Right cardiac atrium (tissue), 5 donors: ENCODE data around the gene PLCL2. TPM values are rescaled to one million over a fixed set of nuclear protein-coding genes. Genes with fewer than 3 reads are reported as not detected.

Source experiments
- ATAC-seq, 2 donors: fragments of 200-7000 bp; cut with Tn5 transposase; one replicate each; pipeline versions ENCODE4 v1.8.0 to v1.9.1; 2020; ENCODE audit warnings: moderate library complexity in 2 of 2, mild to moderate bottlenecking in 1 of 2
- DNase-seq, 3 donors: peaks; one replicate each; pipeline ENCODE4 v3.0.0-alpha.2; 2020
- H3K27ac ChIP-seq: one replicate; pipeline ENCODE4 v1.5.1; 2013; ENCODE audit warnings: mild to moderate bottlenecking, low read length, control low read depth, moderate library complexity
- H3K27me3 ChIP-seq: one replicate; pipeline ENCODE4 v1.6.1; 2013; ENCODE audit not compliant: control insufficient read depth, insufficient read depth
- H3K4me1 ChIP-seq: one replicate; pipeline ENCODE4 v1.6.1; 2013; ENCODE audit warnings: low read length; ENCODE audit not compliant: control insufficient read depth, insufficient read depth
- H3K4me3 ChIP-seq: one replicate; pipeline ENCODE4 v1.5.1; 2013; ENCODE audit warnings: low read length, control low read depth
- H3K9me3 ChIP-seq: one replicate; pipeline ENCODE4 v1.6.1; 2013; ENCODE audit warnings: low read length; ENCODE audit not compliant: control insufficient read depth
- WGBS: extraction: QIAGEN DNeasy Blood & Tissue Kit; methylation state at CpG from one replicate; pipeline ENCODE4 v1.1.7; 2013; 5-methylcytosine and 5-hydroxymethylcytosine counted together
- intact Hi-C, 4 donors: fragments of 100-400 bp; cut with DNase I; formaldehyde crosslinking; loops; one replicate each; pipeline versions ENCODE4 v1.11.0 to v1.14.0; 2022 to 2023
- polyA plus RNA-seq: library from polyadenylated mRNA; stranded (reverse); fragments of 200-250 nt; gene quantifications from one replicate; pipeline ENCODE4 v1.2.3, GENCODE V29; 2013
- total RNA-seq, 4 donors: library from RNA; stranded (reverse); fragmentation: NEBNext Ultra II Directional; extraction: Animal tissue kit (Norgen Biotek cat#: 25700); gene quantifications; one replicate each; pipeline ENCODE4 v1.2.1, GENCODE V29; 2021
- donor health status: healthy with polysubstance abuse.
- donor health status: DM: no; HTN: yes; CAD: no.
- donor health status: DM: no; HTN: no; CAD: no.
- donor health status: DM: no; HTN: yes; CAD: no; lungs with severe emphysema.
- donor health status: DM: yes; HTN: yes; CAD: no.

PLCL2 gene
- total and polyA plus RNA-seq, 5 donors: 12.5 to 47.4 (median 36.9) TPM

DNA sequence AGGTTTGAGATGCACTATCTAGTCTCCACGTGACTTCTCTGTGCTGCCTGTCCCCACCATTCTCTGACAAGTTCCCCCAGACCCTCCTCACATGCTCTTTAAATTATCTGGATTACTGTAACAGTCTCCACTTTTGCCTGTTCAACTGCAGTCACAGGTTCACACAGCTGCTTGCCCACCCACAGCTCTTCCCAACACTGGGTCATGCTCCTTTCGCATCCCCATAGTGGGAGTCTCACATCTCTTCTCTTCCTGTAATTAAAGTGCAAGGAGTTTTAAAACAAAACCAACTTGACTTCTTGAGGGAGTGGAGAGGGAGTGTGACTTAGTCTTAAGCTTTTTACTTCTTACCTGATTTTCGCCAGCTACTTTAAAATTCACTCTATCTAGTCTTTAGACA lies 178.8 kb downstream of the PLCL2 start:
- Histone ChIP-seq H3K4me1 (no peaks in the 10 kb centered on the region), H3K27me3 (no peaks in the 10 kb centered on the region), H3K9me3 (no peaks in the 10 kb centered on the region), H3K27ac (no peak overlapping the region), H3K4me3 (no peak overlapping the region)
- DNase-seq (no peak), ATAC-seq (no peak)
- 91% methylated on average over 3 of the region's 3 CpGs for WGBS
- intact Hi-C loops: no loop called here

DNA sequence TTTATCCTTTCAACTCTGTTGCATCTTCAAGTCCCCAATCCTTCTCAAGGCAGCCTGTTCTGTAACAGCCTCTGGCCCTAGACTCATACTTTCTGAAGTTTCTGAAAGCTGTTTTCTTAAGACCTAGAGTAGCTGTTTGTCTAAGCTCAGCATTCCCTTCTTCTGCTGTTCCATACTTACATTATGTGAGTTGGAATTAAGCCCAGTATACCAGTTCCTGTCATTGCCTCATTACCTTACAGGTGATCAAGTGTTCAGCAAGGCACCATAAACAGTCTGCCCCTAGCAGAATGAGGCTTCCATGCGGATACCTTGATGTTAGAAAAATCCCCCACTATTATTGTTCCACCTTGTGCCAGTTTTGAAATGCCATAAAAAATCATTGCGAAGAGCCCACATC lies 180.6 kb downstream of the PLCL2 start:
- Histone ChIP-seq H3K4me1 (no peaks in the 10 kb centered on the region), H3K27ac (no peak overlapping the region), H3K9me3 (no peaks in the 10 kb centered on the region), H3K27me3 (no peaks in the 10 kb centered on the region), H3K4me3 (no peak overlapping the region)
- 96% methylated on average over 2 of the region's 2 CpGs for WGBS
- intact Hi-C loops: no loop called here
- DNase-seq (no peak), ATAC-seq (no peak)

DNA sequence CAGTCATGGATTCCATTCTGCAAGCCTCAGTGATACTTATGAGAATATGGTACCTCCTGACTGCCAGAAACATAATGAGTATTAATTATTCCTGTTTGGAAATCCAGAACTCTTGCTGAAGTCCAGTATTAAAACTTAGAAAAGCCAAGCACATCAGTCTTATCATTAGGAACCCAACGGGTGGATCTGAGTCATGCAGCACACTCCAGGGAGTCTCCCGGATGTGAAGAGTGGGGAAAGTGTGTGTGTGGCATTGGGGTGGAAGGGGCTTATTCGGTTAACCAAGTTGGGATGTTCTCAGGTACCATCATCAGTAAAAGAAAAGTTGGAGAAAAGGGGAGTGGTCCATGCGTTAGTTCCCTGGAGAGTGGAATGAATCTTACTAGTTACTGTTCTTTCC lies 181.1 kb downstream of the PLCL2 start:
- 85% methylated on average over 4 of the region's 4 CpGs for WGBS
- H3K4me3 ChIP-seq: no peak overlapping the region
- DNase-seq (no peak), ATAC-seq (no peak)
- intact Hi-C loops: no loop called here
- H3K4me1 ChIP-seq: peaks cover 3% of the 10 kb centered on the region
- H3K9me3 ChIP-seq: no peaks in the 10 kb centered on the region
- H3K27me3 ChIP-seq: no peaks in the 10 kb centered on the region
- no peak overlapping the region for H3K27ac ChIP-seq

DNA sequence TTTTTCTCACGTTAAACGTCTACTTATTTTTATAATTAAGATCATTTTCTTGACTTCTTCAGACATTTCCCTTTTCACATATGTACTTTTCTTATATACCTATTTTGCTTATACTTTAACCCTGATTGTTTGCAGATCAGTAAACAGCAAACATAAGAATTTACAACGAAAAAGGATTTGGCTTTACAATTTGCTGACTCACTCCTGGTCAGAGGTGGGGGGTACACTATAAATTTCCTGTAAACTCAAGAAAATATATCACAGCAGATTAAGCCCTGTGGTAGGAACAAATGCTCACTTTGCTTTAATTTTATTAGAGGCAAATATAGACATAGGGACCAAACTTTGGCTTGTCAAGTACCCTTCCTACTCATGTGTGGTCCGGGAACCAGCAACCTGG lies 185.0 kb downstream of the PLCL2 start:
- no peaks in the 10 kb centered on the region for H3K9me3 ChIP-seq
- peaks cover 3% of the 10 kb centered on the region for H3K4me1 ChIP-seq
- H3K27me3 ChIP-seq: no peaks in the 10 kb centered on the region
- intact Hi-C loops: no loop called here
- peak overlapping the region; percentile 72 for H3K27ac ChIP-seq
- DNase-seq (no peak), ATAC-seq (no peak)
- WGBS: 93% methylated on average over 4 of the region's 4 CpGs
- no peak overlapping the region for H3K4me3 ChIP-seq

DNA sequence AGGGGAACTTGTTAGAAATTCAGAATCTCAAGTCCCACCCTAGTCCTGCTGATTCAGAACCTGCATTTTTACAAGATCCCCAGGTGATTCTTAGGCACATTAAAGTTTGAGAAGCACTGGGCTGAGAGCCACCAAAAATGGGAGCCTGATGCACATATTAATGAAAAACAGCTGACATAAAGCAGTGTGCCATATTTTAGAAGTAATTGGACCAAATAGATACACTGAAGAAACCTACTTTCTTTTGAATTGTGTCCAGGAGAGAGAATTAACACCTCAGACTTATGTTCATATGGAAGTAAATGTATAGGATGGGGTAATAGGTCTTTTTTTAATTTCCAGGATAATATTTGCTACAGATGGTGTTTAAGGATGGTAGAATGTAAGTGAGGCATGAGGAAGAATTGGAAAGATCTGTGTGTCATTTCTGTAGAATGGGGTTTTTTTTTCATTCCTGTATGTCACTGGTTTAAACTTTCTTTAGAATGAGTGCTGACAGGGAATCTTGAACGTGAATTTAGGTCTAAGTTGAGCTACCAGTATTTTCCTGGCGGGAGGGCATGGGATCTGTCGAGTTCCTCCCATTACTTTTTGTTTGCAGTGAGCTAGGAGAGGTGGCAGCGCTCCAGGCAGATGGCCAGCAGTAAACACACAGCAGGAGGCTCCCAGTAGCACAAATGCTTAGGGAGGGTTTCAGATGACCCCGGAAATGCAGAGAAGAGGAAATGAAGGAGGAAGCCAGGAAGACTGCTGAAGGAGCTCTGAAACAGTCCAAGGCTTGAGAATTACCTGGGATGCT lies 185.6 kb downstream of the PLCL2 start:
- H3K4me1 ChIP-seq: peaks cover 3% of the 10 kb centered on the region
- ATAC-seq (peak; percentile 41 to 70), DNase-seq (peak in 2 of 3 donors; percentile 28 to 77)
- H3K27me3 ChIP-seq: no peaks in the 10 kb centered on the region
- H3K9me3 ChIP-seq: no peaks in the 10 kb centered on the region
- WGBS: 36% methylated on average over 5 of the region's 5 CpGs
- intact Hi-C loops: no loop called here
- no peak overlapping the region for H3K4me3 ChIP-seq
- H3K27ac ChIP-seq: peak overlapping the region; percentile 72

DNA sequence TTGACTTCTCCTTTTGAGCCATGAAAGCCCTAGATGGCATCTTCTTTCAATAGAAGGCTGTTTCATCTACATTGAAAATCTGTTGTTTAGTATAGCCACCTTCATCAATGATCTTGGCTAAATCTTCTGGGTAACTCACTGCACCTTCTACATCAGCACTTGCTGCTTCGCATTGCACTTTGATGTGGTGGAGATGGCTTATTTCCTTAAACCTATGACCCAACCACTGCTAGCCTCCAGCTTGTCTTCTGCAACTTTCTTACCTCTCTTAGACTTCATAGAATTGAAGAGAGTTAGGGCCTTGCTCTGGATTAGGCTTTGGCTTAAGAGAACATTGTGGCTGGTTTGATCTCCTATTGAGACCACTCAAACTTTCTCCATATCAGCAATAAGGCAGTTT lies 189.8 kb downstream of the PLCL2 start:
- Histone ChIP-seq H3K27ac (no peak overlapping the region), H3K4me3 (no peak overlapping the region), H3K27me3 (no peaks in the 10 kb centered on the region), H3K4me1 (peaks cover 10% of the 10 kb centered on the region), H3K9me3 (no peaks in the 10 kb centered on the region)
- DNase-seq (no peak), ATAC-seq (no peak)
- intact Hi-C loops: no loop called here
- 94% methylated on average over 1 of the region's 1 CpG for WGBS

DNA sequence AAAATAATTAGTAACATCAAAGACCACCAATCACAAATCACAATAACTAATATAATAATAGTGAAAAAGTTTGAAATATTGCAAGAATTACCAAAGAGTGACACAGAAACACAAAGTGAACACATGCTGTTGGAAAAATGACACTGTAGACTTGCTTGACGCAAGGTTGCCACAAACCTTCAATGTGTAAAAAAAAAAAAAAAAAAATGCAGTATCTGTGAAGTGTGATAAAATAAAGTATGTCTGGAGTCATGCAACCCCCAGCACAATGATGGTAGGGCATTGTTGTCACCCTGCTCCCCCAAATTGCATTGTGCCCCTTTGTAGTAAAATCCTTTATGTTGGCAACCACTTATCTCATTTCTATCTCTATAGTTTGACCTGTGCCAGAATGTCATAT lies 190.6 kb downstream of the PLCL2 start:
- ATAC-seq (no peak), DNase-seq (no peak)
- WGBS: 98% methylated on average over 1 of the region's 1 CpG
- Histone ChIP-seq H3K9me3 (no peaks in the 10 kb centered on the region), H3K27ac (no peak overlapping the region), H3K4me1 (peaks cover 10% of the 10 kb centered on the region), H3K27me3 (no peaks in the 10 kb centered on the region), H3K4me3 (no peak overlapping the region)
- intact Hi-C loops: no loop called here

DNA sequence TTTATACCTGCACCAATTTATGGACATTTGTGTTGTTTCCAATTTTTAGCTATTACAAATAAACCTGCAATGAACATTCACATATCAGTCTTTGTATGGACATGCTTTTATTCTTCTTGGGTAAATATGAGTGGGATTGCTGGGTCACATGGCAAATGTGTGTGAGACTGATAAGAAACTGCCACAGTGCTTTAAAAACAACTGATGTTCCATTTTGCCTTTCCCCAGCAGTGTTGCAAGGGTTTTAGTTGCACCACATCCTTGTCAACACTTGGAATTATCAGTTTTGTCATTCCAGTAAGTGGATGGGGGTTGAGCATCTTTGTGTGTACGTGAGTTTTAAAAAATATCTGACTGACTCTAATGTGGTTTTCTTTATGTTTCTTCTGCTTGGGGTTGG lies 191.2 kb downstream of the PLCL2 start:
- 87% methylated on average over 1 of the region's 1 CpG for WGBS
- ATAC-seq (no peak), DNase-seq (no peak)
- H3K4me1 ChIP-seq: peaks cover 6% of the 10 kb centered on the region
- no peaks in the 10 kb centered on the region for H3K9me3 ChIP-seq
- H3K4me3 ChIP-seq: no peak overlapping the region
- H3K27me3 ChIP-seq: no peaks in the 10 kb centered on the region
- intact Hi-C loops: no loop called here
- H3K27ac ChIP-seq: no peak overlapping the region

DNA sequence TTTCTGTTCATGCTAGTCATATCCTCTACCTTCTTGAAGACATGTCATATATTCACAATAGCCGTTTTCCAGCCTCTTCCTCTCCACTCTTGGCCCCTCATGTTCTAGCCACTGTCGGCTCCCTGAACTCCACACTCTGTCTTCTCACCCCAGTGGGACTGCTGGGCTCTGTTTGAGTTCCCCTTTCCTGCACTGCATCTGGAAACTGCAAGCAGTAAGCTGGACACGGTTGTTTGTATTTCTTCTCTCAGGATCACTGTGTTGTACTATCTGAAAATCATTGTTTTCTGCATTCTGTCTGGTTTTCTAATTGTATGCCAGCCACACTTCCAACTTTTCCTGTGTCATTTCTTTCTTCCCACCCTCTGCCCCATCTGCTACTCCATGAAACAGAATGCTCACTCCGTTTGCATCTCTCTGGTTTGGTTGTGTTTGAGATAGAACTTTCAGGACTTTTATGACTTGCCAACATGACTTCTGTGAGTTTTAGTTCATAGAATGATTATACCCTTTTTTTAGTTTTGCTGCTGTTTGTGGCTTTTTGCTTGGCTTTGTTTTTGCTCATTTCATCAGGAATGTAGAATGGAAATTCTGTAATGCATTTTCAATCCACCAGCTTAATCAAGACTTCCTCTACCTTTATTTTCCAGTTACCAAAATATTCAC lies 192.3 kb downstream of the PLCL2 start:
- no peak for ATAC-seq
- peak overlapping the region; percentile 48 for H3K27ac ChIP-seq
- intact Hi-C loops: no loop called here
- 33% methylated on average over 4 of the region's 4 CpGs for WGBS
- H3K4me3 ChIP-seq: no peak overlapping the region
- no peaks in the 10 kb centered on the region for H3K27me3 ChIP-seq
- peaks cover 6% of the 10 kb centered on the region for H3K4me1 ChIP-seq
- no peak for DNase-seq
- no peaks in the 10 kb centered on the region for H3K9me3 ChIP-seq

DNA sequence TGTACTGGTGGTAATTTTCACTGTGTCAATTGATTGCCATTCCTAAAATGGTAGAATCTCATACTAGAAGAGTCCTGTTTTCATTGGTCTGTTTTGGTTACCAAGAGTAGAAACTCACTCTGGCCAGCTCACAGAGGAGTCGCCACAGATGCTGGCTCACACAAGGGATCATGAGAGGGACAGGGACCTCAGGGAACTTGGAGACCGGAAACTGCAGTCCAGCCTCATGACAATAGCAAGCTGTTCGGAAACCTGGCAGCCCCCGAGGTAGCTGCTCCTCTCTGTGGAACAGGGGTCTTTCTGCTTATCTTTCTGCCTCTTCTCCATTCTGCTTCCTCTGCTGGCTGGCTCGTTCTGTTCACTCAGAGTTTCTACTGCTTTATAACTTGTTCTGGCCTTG lies 192.9 kb downstream of the PLCL2 start:
- DNase-seq (peak; percentile 33 to 72 (median 66)), ATAC-seq (peak; percentile 91)
- peak overlapping the region; percentile 15 for H3K4me3 ChIP-seq
- intact Hi-C loops: no loop called here
- 21% methylated on average over 5 of the region's 5 CpGs for WGBS
- peak overlapping the region; percentile 43 for H3K27ac ChIP-seq
- no peaks in the 10 kb centered on the region for H3K27me3 ChIP-seq
- peaks cover 6% of the 10 kb centered on the region for H3K4me1 ChIP-seq
- H3K9me3 ChIP-seq: no peaks in the 10 kb centered on the region

DNA sequence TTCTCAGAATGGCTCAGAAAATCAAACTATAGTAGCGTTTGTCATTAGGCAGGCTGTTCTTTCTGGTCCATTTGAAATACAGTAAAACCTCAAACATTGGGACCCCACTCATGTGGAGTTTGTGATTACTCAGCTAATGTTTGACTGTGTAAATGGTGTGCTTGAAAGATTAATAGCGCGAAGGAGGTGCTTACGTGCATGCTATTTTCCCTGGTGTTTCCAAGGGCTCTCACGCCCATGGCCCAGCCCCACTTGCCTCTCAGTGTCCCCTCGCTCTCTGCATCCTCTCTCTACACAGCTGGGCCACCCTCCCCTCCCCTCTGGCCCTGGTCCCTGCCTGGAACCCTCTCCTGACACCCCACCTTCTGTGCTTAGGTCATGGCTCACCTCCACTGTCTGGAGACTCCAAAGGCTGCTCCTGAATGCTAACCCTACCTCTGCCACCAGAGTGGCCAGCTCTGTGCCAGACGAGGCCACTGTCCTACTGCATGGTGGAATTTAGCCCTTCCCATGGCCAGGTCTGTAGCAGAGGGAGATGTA lies 194.2 kb downstream of the PLCL2 start:
- DNase-seq: no peak
- 97% methylated on average over 7 of the region's 7 CpGs for WGBS
- H3K4me3 ChIP-seq: no peak overlapping the region
- H3K9me3 ChIP-seq: no peaks in the 10 kb centered on the region
- no peaks in the 10 kb centered on the region for H3K27me3 ChIP-seq
- H3K4me1 ChIP-seq: peaks cover 6% of the 10 kb centered on the region
- intact Hi-C loops: no loop called here
- H3K27ac ChIP-seq: no peak overlapping the region
- ATAC-seq: peak in 1 of 2 donors; percentile 32
